D721Med (cell line): ENCODE data around the gene RAD51D.
"Not testable (repeated sequence)": the region's sequence is repeated elsewhere in the genome, so short reads cannot be mapped to it uniquely, and the experiment has no call there.

Experiments
- DNase-seq: peaks from one replicate; pipeline ENCODE4 v3.0.0; 2011; ENCODE audit warnings: low spot score; ENCODE audit not compliant: insufficient read length
- FAIRE-seq: peaks from 2 replicates; lab custom pipeline; 2011; peaks lifted over from hg19 to GRCh38; lab: Jason Lieb, UNC
- CTCF ChIP-seq: IDR thresholded peaks from 2 replicates; pipeline ENCODE4 v1.5.1; 2012; ENCODE audit warnings: mild to moderate bottlenecking, control low read depth; ENCODE audit not compliant: insufficient read depth; ENCODE audit errors: missing control alignments

The RAD51D gene

GRCh38 chr17:35103271-35103670 is 16.4 kb downstream of the RAD51D start:
- no peak for FAIRE-seq
- no peak for TF ChIP-seq CTCF
- no peak for DNase-seq

GRCh38 chr17:35101725-35102124 is 17.9 kb downstream of the RAD51D start:
- FAIRE-seq = no peak
- DNase-seq = no peak
- TF ChIP-seq CTCF = no peak

GRCh38 chr17:35101036-35101435 is 18.6 kb downstream of the RAD51D start:
- DNase-seq (no peak), FAIRE-seq (no peak)
- TF ChIP-seq CTCF = no peak

GRCh38 chr17:35099908-35100307 is 19.8 kb downstream of the RAD51D start:
- FAIRE-seq (no peak), DNase-seq (no peak)
- TF ChIP-seq CTCF = no peak

GRCh38 chr17:35097776-35098175 is 21.9 kb downstream of the RAD51D start:
- FAIRE-seq (no peak), DNase-seq (no peak)
- TF ChIP-seq CTCF = no peak

GRCh38 chr17:35095741-35096140 is 23.9 kb downstream of the RAD51D start:
- FAIRE-seq (no peak), DNase-seq (no peak)
- no peak for TF ChIP-seq CTCF

- TF ChIP-seq CTCF = no peak
- DNase-seq = no peak
- no peak for FAIRE-seq
These were observed 24.8 kb downstream of the RAD51D start for GRCh38 chr17:35094902-35095301.

GRCh38 chr17:35090707-35091106 is 29.0 kb downstream of the RAD51D start:
- DNase-seq, FAIRE-seq: not testable (repeated sequence)
